Chondrocyte (in vitro differentiated cells): Measurements from ENCODE around the gene CHD6. TPM values are rescaled to one million over a fixed set of nuclear protein-coding genes. Genes with fewer than 3 reads are reported as not detected.
A peak's percentile ranks its signal among the peaks of the same experiment; 100 is the strongest.

ENCODE experiments used
- DNase-seq: peaks from one replicate; pipeline ENCODE4 v3.0.0; 2021; ENCODE audit warnings: mixed read lengths, low spot score
- H3K27ac Mint-ChIP-seq: one replicate; pipeline ENCODE4 v1.8.0; 2021; ENCODE audit warnings: mild to moderate bottlenecking, moderate library complexity, mixed read lengths; ENCODE audit not compliant: unreplicated experiment
- H3K27me3 Mint-ChIP-seq: 2 replicates; pipeline ENCODE4 v1.8.0; 2021; ENCODE audit warnings: low read depth, mixed read lengths
- H3K36me3 Mint-ChIP-seq: 2 replicates; pipeline ENCODE4 v1.8.0; 2021; ENCODE audit warnings: low read depth, mixed read lengths
- H3K4me1 Mint-ChIP-seq: 2 replicates; pipeline ENCODE4 v1.8.0; 2021; ENCODE audit warnings: low read depth, mild to moderate bottlenecking, mixed read lengths
- H3K4me3 Mint-ChIP-seq: one replicate; pipeline ENCODE4 v1.8.0; 2021; ENCODE audit warnings: mild to moderate bottlenecking, moderate library complexity, mixed read lengths; ENCODE audit not compliant: unreplicated experiment
- H3K9me3 Mint-ChIP-seq: 2 replicates; pipeline ENCODE4 v1.8.0; 2021; ENCODE audit warnings: low read depth, mixed read lengths
- CTCF ChIP-seq: fragments of 200-600 bp; sonication (generic); IDR thresholded peaks from 2 replicates; pipeline ENCODE4 v1.5.0; 2021; ENCODE audit warnings: antibody characterized with exemption, mild to moderate bottlenecking, moderate library complexity
- total RNA-seq: library from RNA; stranded (reverse); gene quantifications from 3 replicates; pipeline ENCODE4 v1.2.1, GENCODE V29; 2021

CHD6 gene
- total RNA-seq, 1 donor from 2014 or later = 29.9 TPM

DNA sequence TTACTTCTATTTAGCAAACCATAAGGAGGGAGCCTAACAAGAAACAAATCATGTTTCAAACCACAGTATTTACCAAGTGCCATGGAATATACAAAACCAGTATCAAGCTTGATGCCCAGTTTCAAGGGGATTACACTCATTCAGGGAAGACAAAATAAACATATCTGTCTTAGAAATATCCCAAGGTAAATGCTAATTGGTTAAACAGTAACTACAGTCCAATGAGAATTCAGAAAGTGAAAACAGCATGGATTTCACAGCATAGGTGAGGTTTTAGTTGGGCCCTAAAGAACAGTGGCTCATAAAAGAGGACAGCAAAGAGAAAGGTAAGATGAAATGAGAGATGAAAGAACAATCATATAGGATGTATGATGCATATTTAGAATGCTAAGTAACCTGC lies 110.3 kb downstream of the CHD6 start:
- Mint-ChIP-seq H3K4me1 (peaks cover 34% of the 10 kb centered on the region), H3K27ac (peak overlapping the region; percentile 25), H3K9me3 (peaks cover 2% of the 10 kb centered on the region), H3K36me3 (peaks cover 20% of the 10 kb centered on the region), H3K4me3 (no peak overlapping the region), H3K27me3 (no peaks in the 10 kb centered on the region)
- TF ChIP-seq CTCF = no peak
- no peak for DNase-seq

GRCh38 chr20:41507436-41507835 lies 110.7 kb downstream of the CHD6 start:
- Mint-ChIP-seq H3K4me3 (no peak overlapping the region), H3K9me3 (peaks cover 2% of the 10 kb centered on the region), H3K27ac (no peak overlapping the region), H3K36me3 (peaks cover 16% of the 10 kb centered on the region), H3K4me1 (peaks cover 30% of the 10 kb centered on the region), H3K27me3 (no peaks in the 10 kb centered on the region)
- no peak for DNase-seq
- no peak for TF ChIP-seq CTCF

DNA sequence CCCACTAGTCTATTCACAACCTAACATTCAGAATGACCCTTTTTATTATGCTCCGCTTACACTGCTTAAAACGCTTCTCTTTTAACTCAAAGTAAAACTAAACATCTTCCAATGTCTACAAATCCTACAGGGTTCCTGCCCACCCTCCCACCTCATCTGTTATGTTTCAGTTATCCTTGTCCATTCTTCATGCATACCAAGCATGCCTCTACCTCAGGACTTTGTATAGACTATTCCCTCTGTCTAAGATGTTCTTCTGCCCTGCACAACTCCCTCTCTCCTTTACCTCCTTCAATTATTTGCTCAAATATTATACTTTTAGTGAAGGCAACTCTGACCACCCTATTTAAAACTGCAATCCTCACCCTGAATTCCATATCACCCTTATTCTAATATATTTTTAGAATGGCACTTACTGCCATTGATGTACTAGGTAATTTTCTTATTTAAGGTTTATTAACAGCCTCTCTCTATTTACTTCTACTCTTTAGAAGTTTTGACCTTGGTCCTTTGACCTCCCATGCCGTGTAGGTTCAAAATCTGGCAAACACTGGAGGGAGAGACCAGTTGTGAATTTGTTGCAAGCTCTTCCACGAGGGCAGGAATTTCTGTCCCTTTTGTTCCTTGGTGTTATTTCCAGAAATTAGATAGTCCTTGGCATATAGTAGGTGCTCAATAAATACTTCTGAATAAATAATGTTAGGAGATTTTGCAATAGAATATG lies 111.8 kb downstream of the CHD6 start:
- Mint-ChIP-seq H3K36me3 (peaks cover 8% of the 10 kb centered on the region), H3K4me3 (no peak overlapping the region), H3K9me3 (peaks cover 2% of the 10 kb centered on the region), H3K27me3 (no peaks in the 10 kb centered on the region), H3K27ac (no peak overlapping the region), H3K4me1 (peaks cover 29% of the 10 kb centered on the region)
- no peak for TF ChIP-seq CTCF
- no peak for DNase-seq

GRCh38 chr20:41505184-41505583 lies 113.0 kb downstream of the CHD6 start:
- no peak for TF ChIP-seq CTCF
- peaks cover 41% of the 10 kb centered on the region for H3K4me1 Mint-ChIP-seq
- peaks cover 2% of the 10 kb centered on the region for H3K9me3 Mint-ChIP-seq
- no peaks in the 10 kb centered on the region for H3K27me3 Mint-ChIP-seq
- H3K36me3 Mint-ChIP-seq = peaks cover 8% of the 10 kb centered on the region
- no peak overlapping the region for H3K4me3 Mint-ChIP-seq
- no peak overlapping the region for H3K27ac Mint-ChIP-seq
- DNase-seq = no peak

DNA sequence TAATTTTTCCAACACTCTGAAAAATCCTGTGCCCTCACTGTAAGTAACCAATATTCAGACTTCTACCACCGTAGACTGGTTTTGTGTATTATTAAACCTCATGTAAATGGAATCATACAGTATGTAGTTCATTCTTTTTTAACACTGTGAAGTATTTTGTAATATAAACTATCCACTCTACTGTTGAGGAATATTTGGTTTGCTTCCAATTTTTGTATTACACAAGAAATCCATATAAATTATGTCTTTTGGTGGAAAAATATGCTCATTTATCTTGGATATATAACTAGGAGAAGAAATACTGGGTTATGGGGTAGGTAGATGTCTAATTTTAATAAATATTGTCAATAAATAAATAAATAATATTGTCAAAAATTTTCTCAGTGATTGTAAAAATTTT lies 116.8 kb downstream of the CHD6 start:
- no peak for DNase-seq
- peaks cover 2% of the 10 kb centered on the region for H3K9me3 Mint-ChIP-seq
- TF ChIP-seq CTCF = no peak
- H3K36me3 Mint-ChIP-seq = peaks cover 17% of the 10 kb centered on the region
- H3K4me1 Mint-ChIP-seq = peaks cover 27% of the 10 kb centered on the region
- no peak overlapping the region for H3K27ac Mint-ChIP-seq
- H3K27me3 Mint-ChIP-seq = no peaks in the 10 kb centered on the region
- no peak overlapping the region for H3K4me3 Mint-ChIP-seq
